Mucosa of stomach (tissue), 1 donor: ENCODE results near the gene MARS2.
"Not testable (repeated sequence)": the region's sequence is repeated elsewhere in the genome, so short reads cannot be mapped to it uniquely, and the experiment has no call there.

Experiments used
- H3K27me3 ChIP-seq: one replicate; pipeline ENCODE4 v1.7.0; 2013; ENCODE audit warnings: mild to moderate bottlenecking, low read length; ENCODE audit not compliant: control insufficient read depth, insufficient read depth
- H3K36me3 ChIP-seq: one replicate; pipeline ENCODE4 v1.7.0; 2013; ENCODE audit warnings: low read length; ENCODE audit not compliant: control insufficient read depth, insufficient read depth
- H3K4me1 ChIP-seq: one replicate; pipeline ENCODE4 v1.7.0; 2013; ENCODE audit warnings: mild to moderate bottlenecking, low read length; ENCODE audit not compliant: control insufficient read depth, insufficient read depth
- H3K4me3 ChIP-seq: one replicate; pipeline ENCODE4 v1.7.0; 2013; ENCODE audit warnings: low read length
- H3K9ac ChIP-seq: one replicate; pipeline ENCODE4 v1.7.0; 2013; ENCODE audit warnings: mild to moderate bottlenecking, low read length, moderate library complexity
- H3K9me3 ChIP-seq: one replicate; pipeline ENCODE4 v1.7.0; 2013; ENCODE audit warnings: mild to moderate bottlenecking, low read length, moderate library complexity; ENCODE audit not compliant: control insufficient read depth
- donor health status: Pancreatic carcinoma.

MARS2 gene

DNA sequence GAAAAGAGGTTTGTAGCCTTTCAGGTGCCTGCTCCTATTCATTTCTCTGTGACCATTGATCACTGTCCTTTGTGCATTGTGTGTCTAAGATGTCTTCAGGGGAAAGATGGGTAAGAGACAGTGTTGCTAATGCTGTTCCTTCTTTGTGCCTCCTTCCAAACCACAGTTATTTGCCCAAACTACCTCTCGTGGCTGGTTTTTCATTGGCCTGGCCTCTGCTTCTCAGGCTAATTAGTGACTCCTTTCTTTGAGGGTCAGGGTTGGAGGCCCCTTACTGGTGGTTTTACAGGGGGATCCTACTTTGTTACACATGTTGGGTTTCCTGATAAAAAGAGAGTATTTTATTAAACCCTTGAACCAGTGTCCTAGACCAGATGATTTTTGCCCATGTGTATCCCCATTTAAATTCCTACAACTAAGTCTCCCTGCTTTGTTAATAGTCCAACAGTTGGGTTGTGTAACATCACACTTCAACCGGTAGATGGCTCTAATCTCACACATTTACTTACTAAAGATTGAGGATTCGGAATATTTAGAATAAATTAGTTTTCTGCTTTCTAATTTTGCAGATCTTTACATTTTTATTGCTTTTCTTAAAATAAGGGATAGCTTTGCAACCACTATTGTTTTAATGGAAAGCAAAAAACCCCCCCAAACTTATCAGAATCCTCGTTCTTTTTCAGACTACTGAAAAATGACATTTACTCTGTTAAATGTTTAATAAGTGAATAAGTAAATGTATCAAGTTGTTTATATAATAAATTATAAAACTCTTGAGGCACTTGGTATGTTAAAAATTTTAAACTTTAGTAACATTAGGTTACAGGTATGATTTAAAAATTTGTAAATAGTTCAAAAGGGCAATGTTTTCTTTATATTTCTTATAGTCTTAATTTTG lies 2.4 kb downstream of the MARS2 start:
- Histone ChIP-seq H3K9ac (peak overlapping the region; percentile 29), H3K4me3 (no peak overlapping the region)

GRCh38 chr2:197708331-197708730 lies 3.2 kb downstream of the MARS2 start:
- Histone ChIP-seq H3K9me3 (no peaks in the 10 kb centered on the region), H3K36me3 (no peaks in the 10 kb centered on the region), H3K27me3 (no peaks in the 10 kb centered on the region), H3K4me1 (peaks cover 19% of the 10 kb centered on the region), H3K9ac (no peak overlapping the region), H3K4me3 (no peak overlapping the region)

More for the DNA sequence above, 2.4 kb downstream of the MARS2 start:
- Histone ChIP-seq H3K36me3 (no peaks in the 10 kb centered on the region), H3K9me3 (no peaks in the 10 kb centered on the region), H3K4me1 (peaks cover 19% of the 10 kb centered on the region), H3K27me3 (no peaks in the 10 kb centered on the region)

GRCh38 chr2:197709140-197709539 lies 4.0 kb downstream of the MARS2 start:
- not testable (repeated sequence) for H3K9me3 ChIP-seq, H3K36me3 ChIP-seq, H3K4me3 ChIP-seq, H3K27me3 ChIP-seq, H3K9ac ChIP-seq
- peaks cover 19% of the 10 kb centered on the region for H3K4me1 ChIP-seq

- peaks cover 19% of the 10 kb centered on the region for H3K4me1 ChIP-seq
Measured at GRCh38 chr2:197710424-197711042, 5.4 kb downstream of the MARS2 start.

GRCh38 chr2:197711578-197711977 lies 6.4 kb downstream of the MARS2 start:
- Histone ChIP-seq H3K4me1 (peaks cover 12% of the 10 kb centered on the region), H3K9me3 (no peaks in the 10 kb centered on the region), H3K36me3 (no peaks in the 10 kb centered on the region), H3K4me3 (no peak overlapping the region), H3K27me3 (no peaks in the 10 kb centered on the region), H3K9ac (no peak overlapping the region)

More at GRCh38 chr2:197710424-197711042, 5.4 kb downstream of the MARS2 start:
- Histone ChIP-seq H3K27me3 (no peaks in the 10 kb centered on the region), H3K9ac (no peak overlapping the region), H3K36me3 (no peaks in the 10 kb centered on the region), H3K4me3 (no peak overlapping the region), H3K9me3 (no peaks in the 10 kb centered on the region)

- H3K4me3 ChIP-seq, result no peak overlapping the region
- H3K27me3 ChIP-seq, result no peaks in the 10 kb centered on the region
- no peaks in the 10 kb centered on the region for H3K9me3 ChIP-seq
- no peaks in the 10 kb centered on the region for H3K4me1 ChIP-seq
- no peaks in the 10 kb centered on the region for H3K36me3 ChIP-seq
- no peak overlapping the region for H3K9ac ChIP-seq
Measured at GRCh38 chr2:197713271-197713670, 8.1 kb downstream of the MARS2 start.

DNA sequence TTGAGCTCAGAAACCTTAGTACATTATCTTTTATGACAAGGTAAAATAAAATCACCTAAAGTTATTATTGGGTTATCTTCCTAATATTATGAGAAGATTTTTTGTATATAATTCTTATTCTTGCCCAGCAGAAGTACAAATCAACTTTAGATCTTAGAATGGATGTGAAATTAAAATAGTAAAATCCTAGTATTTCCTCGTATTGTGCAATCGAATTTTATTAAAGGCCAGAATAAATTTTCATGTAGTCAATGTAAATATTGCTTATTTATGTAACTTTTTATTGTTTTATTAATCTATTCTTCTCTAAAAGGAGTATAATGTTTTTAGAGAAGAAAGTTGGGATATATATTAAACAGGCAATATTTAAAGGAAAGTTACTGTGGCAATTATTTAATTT lies 12.7 kb downstream of the MARS2 start:
- Histone ChIP-seq H3K4me1 (no peaks in the 10 kb centered on the region), H3K27me3 (no peaks in the 10 kb centered on the region), H3K9ac (no peak overlapping the region), H3K36me3 (no peaks in the 10 kb centered on the region), H3K9me3 (no peaks in the 10 kb centered on the region), H3K4me3 (no peak overlapping the region)

- H3K4me3 ChIP-seq, result no peak overlapping the region
- no peaks in the 10 kb centered on the region for H3K9me3 ChIP-seq
- no peaks in the 10 kb centered on the region for H3K27me3 ChIP-seq
- no peaks in the 10 kb centered on the region for H3K4me1 ChIP-seq
- H3K36me3 ChIP-seq, result no peaks in the 10 kb centered on the region
- H3K9ac ChIP-seq, result no peak overlapping the region
Measured at GRCh38 chr2:197727011-197727410, 21.8 kb downstream of the MARS2 start.

GRCh38 chr2:197728555-197729544 lies 23.7 kb downstream of the MARS2 start:
- not testable (repeated sequence) for H3K9me3 ChIP-seq, H3K36me3 ChIP-seq, H3K4me3 ChIP-seq, H3K27me3 ChIP-seq, H3K4me1 ChIP-seq, H3K9ac ChIP-seq

- Histone ChIP-seq H3K9ac (no peak overlapping the region), H3K4me3 (no peak overlapping the region), H3K27me3 (no peaks in the 10 kb centered on the region), H3K9me3 (no peaks in the 10 kb centered on the region), H3K4me1 (no peaks in the 10 kb centered on the region), H3K36me3 (no peaks in the 10 kb centered on the region)
Measured at GRCh38 chr2:197740200-197740599, 35.0 kb downstream of the MARS2 start.
